ENCODE results near the gene PRR32. TPM values are rescaled to one million over a fixed set of nuclear protein-coding genes. Genes with fewer than 3 reads are reported as not detected.

PRR32 gene
- total RNA-seq, 1 experiment from 2014 or later, result not detected

DNA sequence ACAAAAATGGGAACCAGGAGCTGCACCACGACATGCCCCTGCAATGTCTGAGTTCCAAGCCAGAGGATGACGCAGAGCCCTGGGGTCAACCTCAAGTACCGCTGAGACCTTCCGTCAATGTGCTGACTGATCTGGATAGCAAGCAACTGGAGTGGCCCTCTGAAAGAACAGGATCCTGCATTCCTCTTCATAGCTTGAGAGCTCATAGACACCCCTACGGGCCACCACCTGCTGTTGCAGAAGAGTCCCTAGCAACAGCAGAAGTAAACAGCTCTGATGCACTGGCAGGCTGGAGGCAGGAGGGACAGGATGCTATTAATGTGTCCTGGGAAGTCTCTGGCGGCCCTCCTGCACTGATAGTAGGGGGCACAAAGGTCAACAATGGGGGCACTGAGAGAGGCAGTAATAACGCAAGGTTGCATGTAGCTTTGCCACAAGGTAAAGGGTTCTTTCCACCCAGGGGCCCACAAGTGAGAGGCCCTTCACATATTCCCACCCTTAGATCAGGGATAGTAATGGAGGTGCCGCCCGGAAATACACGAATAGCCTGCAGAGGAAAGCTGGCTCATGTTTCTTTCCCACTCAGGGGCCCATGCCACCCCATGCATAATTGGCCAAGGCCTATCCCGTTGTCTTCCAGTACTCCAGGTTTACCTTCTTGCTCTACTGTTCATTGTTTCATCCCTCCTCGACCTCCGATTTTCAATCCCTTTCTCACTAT is 1.3 kb downstream of the PRR32 start:
- no peak overlapping the region for H3K4me2 ChIP-seq (ENCODE audit: low read length)
- no peak for DNase-seq (ENCODE audit: low read depth, low spot score)
- no peaks in the 10 kb centered on the region for H3K36me3 ChIP-seq (ENCODE audit: control insufficient read depth in 1 of 2, insufficient read depth in 2 of 2, low read length in 2 of 2)
- H3K9me3 ChIP-seq (ENCODE audit: control insufficient read depth in 1 of 2, insufficient read depth in 1 of 2, low read depth in 1 of 2, low read length in 2 of 2), result no peaks in the 10 kb centered on the region
- H3K9ac ChIP-seq (ENCODE audit: low read length), result no peak overlapping the region
- no peaks in the 10 kb centered on the region for H4K20me1 ChIP-seq (ENCODE audit: insufficient read depth)
- no peak for TF ChIP-seq JUND (IDR thresholded peaks at IDR 0.05)
- no peak for TF ChIP-seq SIN3A (IDR thresholded peaks at IDR 0.05; ENCODE audit: low read depth)
- TF ChIP-seq EZH2phosphoT487 (IDR thresholded peaks at IDR 0.05; ENCODE audit: borderline replicate concordance), result no peak
- TF ChIP-seq SP1 (IDR thresholded peaks at IDR 0.05; ENCODE audit: low read depth), result no peak
- TF ChIP-seq SRF (IDR thresholded peaks at IDR 0.05; ENCODE audit: low read depth), result no peak
- TF ChIP-seq, protein P1, sequence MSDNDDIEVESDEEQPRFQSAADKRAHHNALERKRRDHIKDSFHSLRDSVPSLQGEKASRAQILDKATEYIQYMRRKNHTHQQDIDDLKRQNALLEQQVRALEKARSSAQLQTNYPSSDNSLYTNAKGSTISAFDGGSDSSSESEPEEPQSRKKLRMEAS (IDR thresholded peaks at IDR 0.05), result no peak
- no peak for TF ChIP-seq TCF7L2 (IDR thresholded peaks at IDR 0.05; ENCODE audit: borderline replicate concordance, extremely low read depth, insufficient read depth, insufficient read length)
- H3K9me2 ChIP-seq (ENCODE audit: insufficient read depth), result no peaks in the 10 kb centered on the region
- ChIA-PET CTCF (no interaction called here), POLR2A (no interaction called here), RAD21 (ENCODE audit: low non-redundant PET in 1 of 2, low total read pairs in 2 of 2, uncharacterized antibody in 2 of 2, unreplicated experiment in 2 of 2) (no interaction called here)
- H3K27ac ChIP-seq (ENCODE audit: low read depth, low read length), result no peak overlapping the region
- no peak overlapping the region for H2AFZ ChIP-seq (ENCODE audit: low read depth, low read length, poor library complexity, severe bottlenecking)
- intact Hi-C loops (cut with micrococcal nuclease), result no loop called here
- no TSS peak for BruUV-seq (replicated peaks)
- no peaks in the 10 kb centered on the region for H3K27me3 ChIP-seq (ENCODE audit: insufficient read depth, low read length)
- no peaks in the 10 kb centered on the region for H3K4me1 ChIP-seq (ENCODE audit: control insufficient read depth in 1 of 2, insufficient read depth in 2 of 2, low read length in 2 of 2)
- H3K79me2 ChIP-seq (ENCODE audit: insufficient read depth, low read length), result no peaks in the 10 kb centered on the region
- H3K4me3 ChIP-seq (replicated peaks in 1 of 2; ENCODE audit: low read depth in 1 of 2, low read length in 2 of 2), result no peak overlapping the region
- ATAC-seq, result no peak

DNA sequence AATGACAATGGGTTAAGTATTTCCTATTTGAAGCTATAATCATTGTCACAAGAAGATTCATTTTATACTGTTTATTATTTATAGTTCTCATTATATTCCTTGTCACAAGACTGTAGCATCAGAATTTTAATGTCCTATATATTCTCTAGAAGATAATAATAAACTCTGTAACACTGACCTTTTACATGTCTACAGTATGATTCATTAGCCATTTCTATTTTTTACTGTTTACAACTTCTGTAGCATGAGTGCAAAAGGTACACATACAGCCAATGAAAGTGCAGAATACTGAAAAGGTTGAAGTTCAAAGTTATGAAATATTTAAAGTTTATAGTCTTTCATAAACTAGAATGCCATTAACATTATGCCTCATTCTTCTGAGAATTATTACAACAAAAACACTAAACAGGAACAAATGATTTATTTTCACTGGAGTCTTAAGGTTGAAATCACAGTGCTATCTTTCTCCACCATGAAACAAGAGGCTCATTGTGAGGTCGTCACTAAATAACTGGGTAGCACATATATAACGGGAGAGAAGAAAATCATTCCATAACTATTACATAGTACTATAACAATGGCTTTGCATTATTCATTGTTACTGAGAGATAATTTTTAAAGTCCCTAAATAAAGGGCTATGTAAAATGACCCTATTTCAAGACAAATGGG is 4.9 kb downstream of the PRR32 start:
- intact Hi-C loops (cut with micrococcal nuclease), result no loop called here
- no peak overlapping the region for H2AFZ ChIP-seq (ENCODE audit: low read depth, low read length, poor library complexity, severe bottlenecking)
- no peaks in the 10 kb centered on the region for H3K9me3 ChIP-seq (ENCODE audit: control insufficient read depth in 1 of 2, insufficient read depth in 1 of 2, low read depth in 1 of 2, low read length in 2 of 2)
- no peaks in the 10 kb centered on the region for H3K27me3 ChIP-seq (ENCODE audit: insufficient read depth, low read length)
- DNase-seq (ENCODE audit: low read depth, low spot score) (no peak), ATAC-seq (no peak)
- RAD21 ChIA-PET (ENCODE audit: low non-redundant PET in 1 of 2, low total read pairs in 2 of 2, uncharacterized antibody in 2 of 2, unreplicated experiment in 2 of 2), result no interaction called here
- no TSS peak for BruUV-seq (replicated peaks)
- H3K9ac ChIP-seq (ENCODE audit: low read length), result no peak overlapping the region
- CTCF ChIA-PET, result no interaction called here
- H3K4me2 ChIP-seq (ENCODE audit: low read length), result no peak overlapping the region
- H3K36me3 ChIP-seq (ENCODE audit: control insufficient read depth in 1 of 2, insufficient read depth in 2 of 2, low read length in 2 of 2), result no peaks in the 10 kb centered on the region
- no peak overlapping the region for H3K4me3 ChIP-seq (replicated peaks in 1 of 2; ENCODE audit: low read depth in 1 of 2, low read length in 2 of 2)
- H4K20me1 ChIP-seq (ENCODE audit: insufficient read depth), result no peaks in the 10 kb centered on the region
- H3K4me1 ChIP-seq (ENCODE audit: control insufficient read depth in 1 of 2, insufficient read depth in 2 of 2, low read length in 2 of 2), result no peaks in the 10 kb centered on the region
- H3K79me2 ChIP-seq (ENCODE audit: insufficient read depth, low read length), result no peaks in the 10 kb centered on the region
- H3K9me2 ChIP-seq (ENCODE audit: insufficient read depth), result no peaks in the 10 kb centered on the region
- no peak overlapping the region for H3K27ac ChIP-seq (ENCODE audit: low read depth, low read length)
- POLR2A ChIA-PET, result no interaction called here
- TF ChIP-seq, protein P2, sequence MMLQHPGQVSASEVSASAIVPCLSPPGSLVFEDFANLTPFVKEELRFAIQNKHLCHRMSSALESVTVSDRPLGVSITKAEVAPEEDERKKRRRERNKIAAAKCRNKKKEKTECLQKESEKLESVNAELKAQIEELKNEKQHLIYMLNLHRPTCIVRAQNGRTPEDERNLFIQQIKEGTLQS (IDR thresholded peaks at IDR 0.05), result no peak
- TF ChIP-seq, protein P3, sequence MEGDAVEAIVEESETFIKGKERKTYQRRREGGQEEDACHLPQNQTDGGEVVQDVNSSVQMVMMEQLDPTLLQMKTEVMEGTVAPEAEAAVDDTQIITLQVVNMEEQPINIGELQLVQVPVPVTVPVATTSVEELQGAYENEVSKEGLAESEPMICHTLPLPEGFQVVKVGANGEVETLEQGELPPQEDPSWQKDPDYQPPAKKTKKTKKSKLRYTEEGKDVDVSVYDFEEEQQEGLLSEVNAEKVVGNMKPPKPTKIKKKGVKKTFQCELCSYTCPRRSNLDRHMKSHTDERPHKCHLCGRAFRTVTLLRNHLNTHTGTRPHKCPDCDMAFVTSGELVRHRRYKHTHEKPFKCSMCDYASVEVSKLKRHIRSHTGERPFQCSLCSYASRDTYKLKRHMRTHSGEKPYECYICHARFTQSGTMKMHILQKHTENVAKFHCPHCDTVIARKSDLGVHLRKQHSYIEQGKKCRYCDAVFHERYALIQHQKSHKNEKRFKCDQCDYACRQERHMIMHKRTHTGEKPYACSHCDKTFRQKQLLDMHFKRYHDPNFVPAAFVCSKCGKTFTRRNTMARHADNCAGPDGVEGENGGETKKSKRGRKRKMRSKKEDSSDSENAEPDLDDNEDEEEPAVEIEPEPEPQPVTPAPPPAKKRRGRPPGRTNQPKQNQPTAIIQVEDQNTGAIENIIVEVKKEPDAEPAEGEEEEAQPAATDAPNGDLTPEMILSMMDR (IDR thresholded peaks at IDR 0.05 in 2 of 3, conservative IDR thresholded peaks at IDR 0.05 in 1 of 3; ENCODE audit: borderline replicate concordance in 1 of 3, insufficient read depth in 1 of 3, low read depth in 2 of 3, low read length in 2 of 3), result no peak
- no peak for TF ChIP-seq CBX3 (IDR thresholded peaks at IDR 0.05; ENCODE audit: low read depth)
- TF ChIP-seq, protein P4, sequence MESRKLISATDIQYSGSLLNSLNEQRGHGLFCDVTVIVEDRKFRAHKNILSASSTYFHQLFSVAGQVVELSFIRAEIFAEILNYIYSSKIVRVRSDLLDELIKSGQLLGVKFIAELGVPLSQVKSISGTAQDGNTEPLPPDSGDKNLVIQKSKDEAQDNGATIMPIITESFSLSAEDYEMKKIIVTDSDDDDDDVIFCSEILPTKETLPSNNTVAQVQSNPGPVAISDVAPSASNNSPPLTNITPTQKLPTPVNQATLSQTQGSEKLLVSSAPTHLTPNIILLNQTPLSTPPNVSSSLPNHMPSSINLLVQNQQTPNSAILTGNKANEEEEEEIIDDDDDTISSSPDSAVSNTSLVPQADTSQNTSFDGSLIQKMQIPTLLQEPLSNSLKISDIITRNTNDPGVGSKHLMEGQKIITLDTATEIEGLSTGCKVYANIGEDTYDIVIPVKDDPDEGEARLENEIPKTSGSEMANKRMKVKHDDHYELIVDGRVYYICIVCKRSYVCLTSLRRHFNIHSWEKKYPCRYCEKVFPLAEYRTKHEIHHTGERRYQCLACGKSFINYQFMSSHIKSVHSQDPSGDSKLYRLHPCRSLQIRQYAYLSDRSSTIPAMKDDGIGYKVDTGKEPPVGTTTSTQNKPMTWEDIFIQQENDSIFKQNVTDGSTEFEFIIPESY (IDR thresholded peaks at IDR 0.05; ENCODE audit: extremely low read depth, insufficient replicate concordance, low read length), result no peak
- TF ChIP-seq FOSL1 (IDR thresholded peaks at IDR 0.05; ENCODE audit: low read depth), result no peak
- TF ChIP-seq YY1 (IDR thresholded peaks at IDR 0.05; ENCODE audit: extremely low read depth, insufficient replicate concordance, low read depth, low read length), result no peak
- no peak for TF ChIP-seq JUND (IDR thresholded peaks at IDR 0.05)
